ENCODE results near the gene RBMS1.
A peak's percentile ranks its signal among the peaks of the same experiment; 100 is the strongest.

DNA sequence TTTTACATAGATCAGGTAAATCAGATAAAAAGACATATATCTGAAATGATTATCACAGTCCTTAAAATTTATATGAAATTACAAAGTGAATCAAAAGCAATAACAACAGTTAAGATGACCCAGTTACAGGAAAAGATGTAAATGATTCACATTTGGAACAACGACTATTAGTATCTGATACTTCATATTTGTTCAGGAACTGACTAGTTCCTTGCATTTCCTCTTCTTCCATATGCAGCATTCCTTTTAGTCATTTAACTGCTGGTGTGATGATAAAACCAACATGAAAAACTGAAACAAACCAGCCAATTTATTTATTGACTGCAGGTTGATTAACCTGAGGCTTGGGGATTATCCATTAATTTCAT, 75.2 kb downstream of the RBMS1 start:
- TF ChIP-seq, protein P1, sequence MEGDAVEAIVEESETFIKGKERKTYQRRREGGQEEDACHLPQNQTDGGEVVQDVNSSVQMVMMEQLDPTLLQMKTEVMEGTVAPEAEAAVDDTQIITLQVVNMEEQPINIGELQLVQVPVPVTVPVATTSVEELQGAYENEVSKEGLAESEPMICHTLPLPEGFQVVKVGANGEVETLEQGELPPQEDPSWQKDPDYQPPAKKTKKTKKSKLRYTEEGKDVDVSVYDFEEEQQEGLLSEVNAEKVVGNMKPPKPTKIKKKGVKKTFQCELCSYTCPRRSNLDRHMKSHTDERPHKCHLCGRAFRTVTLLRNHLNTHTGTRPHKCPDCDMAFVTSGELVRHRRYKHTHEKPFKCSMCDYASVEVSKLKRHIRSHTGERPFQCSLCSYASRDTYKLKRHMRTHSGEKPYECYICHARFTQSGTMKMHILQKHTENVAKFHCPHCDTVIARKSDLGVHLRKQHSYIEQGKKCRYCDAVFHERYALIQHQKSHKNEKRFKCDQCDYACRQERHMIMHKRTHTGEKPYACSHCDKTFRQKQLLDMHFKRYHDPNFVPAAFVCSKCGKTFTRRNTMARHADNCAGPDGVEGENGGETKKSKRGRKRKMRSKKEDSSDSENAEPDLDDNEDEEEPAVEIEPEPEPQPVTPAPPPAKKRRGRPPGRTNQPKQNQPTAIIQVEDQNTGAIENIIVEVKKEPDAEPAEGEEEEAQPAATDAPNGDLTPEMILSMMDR (IDR thresholded peaks at IDR 0.05): no peak
- TF ChIP-seq POLR2A (IDR thresholded peaks at IDR 0.05; ENCODE audit: low read length) (no peak), CEBPB (IDR thresholded peaks at IDR 0.05) (no peak), EP300 (IDR thresholded peaks at IDR 0.05) (no peak), RCOR1 (IDR thresholded peaks at IDR 0.05; ENCODE audit: low read depth, low read length) (no peak), POLR2AphosphoS2 (conservative IDR thresholded peaks at IDR 0.05; ENCODE audit: low read length) (no peak), ZNF302 (CRISPR knock-in tag; IDR thresholded peaks at IDR 0.05) (no peak), RAD21 (conservative IDR thresholded peaks at IDR 0.05 in 1 of 2, IDR thresholded peaks at IDR 0.05 in 1 of 2) (no peak)
- TF ChIP-seq, protein P2, sequence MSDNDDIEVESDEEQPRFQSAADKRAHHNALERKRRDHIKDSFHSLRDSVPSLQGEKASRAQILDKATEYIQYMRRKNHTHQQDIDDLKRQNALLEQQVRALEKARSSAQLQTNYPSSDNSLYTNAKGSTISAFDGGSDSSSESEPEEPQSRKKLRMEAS (IDR thresholded peaks at IDR 0.05): 0 out of 2 replicates have a peak, but pooled peaks have one; percentile 23
- TF ChIP-seq, protein P3, sequence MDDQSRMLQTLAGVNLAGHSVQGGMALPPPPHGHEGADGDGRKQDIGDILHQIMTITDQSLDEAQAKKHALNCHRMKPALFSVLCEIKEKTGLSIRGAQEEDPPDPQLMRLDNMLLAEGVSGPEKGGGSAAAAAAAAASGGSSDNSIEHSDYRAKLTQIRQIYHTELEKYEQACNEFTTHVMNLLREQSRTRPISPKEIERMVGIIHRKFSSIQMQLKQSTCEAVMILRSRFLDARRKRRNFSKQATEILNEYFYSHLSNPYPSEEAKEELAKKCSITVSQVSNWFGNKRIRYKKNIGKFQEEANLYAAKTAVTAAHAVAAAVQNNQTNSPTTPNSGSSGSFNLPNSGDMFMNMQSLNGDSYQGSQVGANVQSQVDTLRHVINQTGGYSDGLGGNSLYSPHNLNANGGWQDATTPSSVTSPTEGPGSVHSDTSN (IDR thresholded peaks at IDR 0.05): no peak
